Activated CD4-positive, alpha-beta T cell treated with anti-CD3 and anti-CD28 coated beads, Interleukin-2, Interleukin-6, amounts not matched to agents 100 ng/mL and 50 ng/mL, durations not matched to agents 16 hours and 8 hours (primary cell): Measurements from ENCODE around the gene NRL.

Source experiments
- DNase-seq: peaks from one replicate; pipeline ENCODE4 v3.0.0-alpha.2; 2020

NRL gene

DNA sequence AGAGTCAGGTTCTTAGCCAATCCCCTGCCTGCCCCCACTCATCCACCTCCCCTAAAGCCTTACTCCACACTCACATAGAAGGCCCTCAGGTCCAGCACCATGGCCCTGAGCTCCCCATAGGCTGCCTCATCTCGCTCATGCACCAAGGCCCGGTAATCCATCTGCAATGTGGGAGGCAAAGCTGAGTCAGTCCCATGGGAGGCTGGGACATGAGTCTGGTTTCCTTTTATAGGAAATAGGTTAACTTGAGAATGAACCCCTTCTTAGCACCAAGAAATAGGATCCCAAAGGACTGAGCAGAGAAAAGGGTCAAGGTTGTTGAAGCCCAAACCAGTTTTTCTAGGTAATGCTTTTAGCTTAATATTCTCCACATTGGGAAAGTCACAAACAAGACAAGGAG, 28.8 kb upstream of the NRL start:
- DNase-seq, result no peak

DNA sequence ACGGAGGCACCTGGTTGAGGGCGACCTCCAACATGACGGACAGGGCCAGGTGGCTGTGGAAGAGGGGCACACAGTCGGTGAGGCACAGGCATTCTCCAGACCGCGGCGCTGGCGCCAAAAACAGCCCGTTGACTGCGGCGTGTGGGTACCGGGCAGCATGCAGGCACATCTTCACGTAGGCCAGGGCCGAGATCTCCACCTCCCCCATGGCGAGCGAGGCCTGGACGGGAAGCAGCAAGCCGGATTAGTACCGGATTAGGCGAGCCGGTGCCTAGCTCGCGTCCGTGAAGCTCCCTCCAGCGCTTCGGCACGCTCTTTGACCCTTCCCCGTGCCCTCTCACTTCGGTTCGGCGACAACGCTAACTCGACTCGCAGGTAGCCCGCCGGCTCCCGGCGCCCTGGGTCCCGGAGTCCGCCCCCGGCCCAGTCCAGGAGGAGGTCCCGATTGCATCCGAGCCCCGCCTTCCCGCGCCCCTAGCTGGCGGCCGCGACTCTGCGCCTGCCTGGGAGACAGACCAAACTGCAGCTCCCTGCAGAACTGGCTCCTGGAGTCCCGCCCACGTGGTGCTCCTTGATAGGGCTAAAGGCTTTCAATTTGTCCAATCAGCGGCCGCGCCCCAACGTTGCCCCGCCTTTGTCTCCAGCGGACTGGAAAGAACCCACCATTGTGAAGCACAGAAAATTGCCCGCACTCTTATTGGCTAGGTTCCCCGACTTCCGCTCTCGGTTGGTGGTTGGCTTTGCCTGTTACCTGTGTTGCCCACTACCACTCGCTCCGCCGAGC, 26.5 kb upstream of the NRL start, which contains the start of gene EMC9:
Gene EMC9, minus strand, starts transcription at position 495 of the 784 bp plus-strand sequence. Its CDS starts 287 bp downstream, at position 208.
- DNase-seq, result peak; percentile 100

DNA sequence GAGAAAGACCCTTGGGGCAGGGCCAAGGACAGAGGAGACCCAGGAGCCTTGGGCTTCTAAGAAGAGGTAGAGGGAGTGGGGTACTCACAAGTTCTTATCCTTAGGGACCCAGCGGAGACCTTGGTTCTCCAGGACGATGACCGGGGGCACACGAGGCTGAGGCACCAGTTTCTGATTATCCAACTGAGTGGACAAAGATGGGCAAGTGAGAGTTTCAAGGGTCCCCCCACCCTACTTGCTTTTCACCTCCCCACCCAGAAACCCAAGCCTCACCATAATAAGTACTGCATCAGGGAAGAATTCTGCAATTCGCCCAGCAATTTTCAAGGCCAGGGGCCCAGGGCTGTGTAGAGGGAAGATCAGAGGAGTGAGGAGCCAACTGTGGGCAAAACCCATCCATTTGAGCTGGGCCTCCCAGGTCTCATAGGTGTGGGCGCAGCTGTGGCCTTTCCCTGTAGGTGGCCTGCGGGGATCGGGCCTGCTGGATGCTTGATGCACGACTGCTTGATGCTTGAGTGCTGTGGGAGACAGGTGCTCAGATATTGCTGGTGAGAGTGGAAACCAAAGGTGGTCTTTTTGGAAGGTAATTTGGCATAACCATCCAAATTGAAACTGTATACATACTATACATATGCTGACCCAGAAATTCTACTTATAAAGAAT, 24.7 kb upstream of the NRL start:
- DNase-seq, result peak; percentile 49

DNA sequence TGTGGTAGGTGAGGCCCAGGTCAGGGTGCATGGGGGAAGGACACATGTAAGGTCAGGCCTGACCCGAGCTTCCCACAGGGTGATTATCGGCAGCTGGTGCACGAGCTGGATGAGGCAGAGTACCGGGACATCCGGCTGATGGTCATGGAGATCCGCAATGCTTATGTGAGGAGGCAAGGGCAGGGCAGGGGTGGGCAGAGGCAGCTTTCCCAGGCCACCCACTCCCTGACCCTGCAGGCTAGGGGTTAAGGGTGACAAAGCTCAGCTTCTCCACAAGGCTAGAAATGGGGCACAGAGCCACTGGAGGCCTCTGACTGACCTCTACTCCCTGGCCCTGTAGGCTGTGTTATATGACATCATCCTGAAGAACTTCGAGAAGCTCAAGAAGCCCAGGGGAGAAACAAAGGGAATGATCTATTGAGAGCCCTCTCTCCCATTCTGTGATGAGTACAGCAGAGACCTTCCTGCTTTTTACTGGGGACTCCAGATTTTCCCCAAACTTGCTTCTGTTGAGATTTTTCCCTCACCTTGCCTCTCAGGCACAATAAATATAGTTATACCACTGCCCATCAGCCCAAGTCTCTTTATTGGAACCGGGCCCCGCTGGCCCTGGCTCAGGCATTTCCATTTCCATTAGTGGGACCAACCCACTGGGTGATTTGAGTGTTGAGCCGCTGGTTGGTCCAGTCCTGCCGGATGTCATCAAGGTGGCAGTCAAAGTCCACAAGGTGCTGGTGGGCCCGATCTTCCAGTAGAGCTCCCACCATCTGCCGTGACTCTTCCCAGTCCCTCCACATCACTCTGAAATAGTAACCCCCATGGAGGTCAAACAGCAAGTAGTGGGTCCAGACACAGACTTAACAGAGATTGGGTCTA, 23.9 kb upstream of the NRL start:
- no peak for DNase-seq

DNA sequence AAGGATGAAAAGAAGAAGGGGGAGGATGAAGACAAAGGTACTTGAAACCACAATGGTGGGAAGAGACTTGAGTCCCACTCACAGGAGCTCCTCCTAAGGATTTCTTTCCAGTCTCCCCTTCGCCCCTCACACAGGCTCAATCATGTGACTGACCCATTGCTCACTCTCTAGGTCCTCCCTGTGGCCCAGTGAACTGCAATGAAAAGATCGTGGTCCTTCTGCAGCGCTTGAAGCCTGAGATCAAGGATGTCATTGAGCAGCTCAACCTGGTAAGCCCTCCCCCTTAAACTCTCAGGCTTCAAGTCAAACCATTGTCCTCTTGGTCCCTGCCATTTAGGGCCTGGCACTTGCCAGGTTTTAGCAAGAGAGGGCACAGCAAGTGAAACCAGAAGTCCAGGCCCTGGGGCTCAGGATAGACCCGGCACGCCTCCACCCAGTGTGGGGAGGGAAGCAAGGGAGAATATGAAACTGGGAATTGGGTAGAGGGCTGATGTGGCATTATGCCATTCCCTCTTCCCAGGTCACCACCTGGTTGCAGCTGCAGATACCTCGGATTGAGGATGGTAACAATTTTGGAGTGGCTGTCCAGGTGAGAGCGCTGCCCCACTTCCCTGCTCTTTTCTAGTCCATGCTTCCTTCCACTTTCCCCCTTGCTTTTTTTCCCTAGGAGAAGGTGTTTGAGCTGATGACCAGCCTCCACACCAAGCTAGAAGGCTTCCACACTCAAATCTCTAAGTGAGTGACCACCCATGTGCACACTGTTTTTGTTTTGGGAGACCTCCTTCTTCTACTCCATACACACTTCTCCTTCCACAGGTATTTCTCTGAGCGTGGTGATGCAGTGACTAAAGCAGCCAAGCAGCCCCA, 23.0 kb upstream of the NRL start:
- no peak for DNase-seq

DNA sequence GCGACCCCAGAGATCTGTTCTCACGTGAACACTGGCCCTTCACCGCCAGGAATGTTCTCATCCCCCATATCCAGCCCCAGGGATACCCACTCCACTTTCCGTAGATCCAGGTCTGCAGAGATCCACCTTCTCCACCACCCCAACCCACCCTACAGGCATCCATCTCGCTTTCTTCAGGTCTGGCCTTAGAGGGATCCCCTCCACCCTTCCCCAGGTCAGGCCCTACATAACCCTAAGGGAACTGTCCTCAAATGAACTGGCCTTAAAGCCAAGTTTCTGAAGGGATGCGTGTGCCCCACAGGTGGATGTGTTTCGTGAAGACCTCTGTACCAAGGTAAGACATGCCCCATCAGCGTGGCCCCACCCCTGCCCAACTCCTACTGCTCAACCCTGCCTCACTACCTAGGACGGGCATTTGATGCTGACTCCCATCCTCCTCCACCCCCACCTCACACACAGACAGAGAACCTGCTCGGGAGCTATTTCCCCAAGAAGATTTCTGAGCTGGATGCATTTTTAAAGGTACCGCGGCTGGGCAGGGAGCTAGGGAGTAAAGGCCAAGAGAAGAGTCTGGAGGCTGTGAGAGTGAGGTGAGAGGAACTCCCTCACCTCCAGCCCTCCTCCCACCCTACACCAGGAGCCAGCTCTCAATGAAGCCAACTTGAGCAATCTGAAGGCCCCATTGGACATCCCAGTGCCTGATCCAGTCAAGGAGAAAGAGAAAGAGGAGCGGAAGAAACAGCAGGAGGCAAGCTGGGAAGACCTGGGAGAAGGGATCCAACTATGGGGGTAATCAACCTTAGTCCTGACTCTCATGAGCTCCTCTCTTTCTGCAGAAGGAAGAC, 22.2 kb upstream of the NRL start:
- peak; percentile 33 for DNase-seq

DNA sequence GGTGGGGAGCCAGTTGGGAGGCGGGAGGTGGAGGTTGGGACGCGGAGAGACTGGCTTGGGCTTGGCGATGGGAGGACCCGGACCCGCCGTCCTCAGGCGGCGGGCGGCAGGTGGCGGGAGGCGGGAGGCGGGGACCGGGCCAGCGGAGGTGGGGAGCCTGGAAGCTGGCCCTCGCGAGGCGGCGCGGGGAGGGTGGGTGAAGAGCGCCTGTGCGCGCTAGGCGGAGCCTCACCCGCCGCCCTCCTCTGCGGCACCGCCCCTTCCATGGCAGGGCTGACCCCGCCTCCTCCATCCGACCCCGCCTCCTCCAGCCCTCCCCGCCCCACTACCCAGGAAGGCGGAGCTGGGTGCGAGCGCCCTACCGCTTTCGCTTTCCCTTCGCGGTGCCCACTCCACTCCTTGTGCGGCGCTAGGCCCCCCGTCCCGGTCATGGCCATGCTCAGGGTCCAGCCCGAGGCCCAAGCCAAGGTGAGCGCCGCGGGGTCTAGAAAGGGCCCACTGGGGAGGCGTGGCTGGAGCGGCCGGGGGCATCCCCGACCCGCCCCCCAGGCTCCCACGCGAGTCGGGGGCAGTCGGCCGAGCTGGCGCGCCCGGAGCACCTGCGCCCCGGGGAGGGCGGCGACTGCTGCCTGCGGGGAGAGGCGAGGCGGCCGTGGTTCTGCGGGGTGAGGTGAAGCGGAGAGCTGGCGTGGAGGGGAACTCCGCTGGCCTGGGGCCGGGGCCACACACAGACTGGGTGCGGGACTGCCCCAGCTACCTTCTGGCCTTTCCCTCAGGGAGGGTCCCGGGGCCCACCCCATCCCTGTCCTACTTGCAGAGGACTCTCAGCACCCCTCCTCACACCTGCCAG, 21.3 kb upstream of the NRL start, which contains the start of gene PSME1:
Gene PSME1, plus strand, starts transcription at position 361 of the 850 bp plus-strand sequence. Its CDS starts 69 bp downstream, at position 430.
- DNase-seq, result peak; percentile 96

DNA sequence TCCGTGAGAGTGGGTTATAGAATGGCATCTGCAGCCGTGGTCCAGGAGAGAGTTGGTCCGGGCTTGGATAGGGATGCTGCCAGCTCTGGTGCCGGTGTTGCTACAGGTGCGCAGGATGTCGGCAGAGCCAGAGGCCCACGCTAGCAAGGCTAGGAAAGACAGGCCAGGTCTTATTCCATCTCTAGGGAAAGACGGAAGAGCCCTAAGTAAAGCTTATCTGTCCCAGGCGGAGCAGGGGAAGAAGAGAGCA, 20.8 kb upstream of the NRL start:
- no peak for DNase-seq

DNA sequence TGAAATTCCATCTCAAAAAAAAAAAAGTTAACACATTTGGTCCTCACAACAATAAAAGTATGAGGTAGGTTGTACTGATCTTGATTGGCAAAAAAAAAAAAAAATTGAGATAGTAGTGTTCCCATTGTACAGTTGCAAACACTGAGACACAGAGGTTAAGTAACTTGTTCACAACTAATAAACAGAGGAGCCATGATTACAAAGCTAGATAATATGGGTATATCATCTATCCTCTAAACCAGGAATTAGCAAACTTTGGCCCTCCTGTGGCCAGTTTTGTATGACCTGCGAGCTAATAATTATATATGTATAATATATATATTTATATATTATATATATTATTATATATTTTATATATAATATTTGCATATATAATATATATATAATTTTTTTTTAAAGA, 19.0 kb upstream of the NRL start:
- DNase-seq, result no peak

DNA sequence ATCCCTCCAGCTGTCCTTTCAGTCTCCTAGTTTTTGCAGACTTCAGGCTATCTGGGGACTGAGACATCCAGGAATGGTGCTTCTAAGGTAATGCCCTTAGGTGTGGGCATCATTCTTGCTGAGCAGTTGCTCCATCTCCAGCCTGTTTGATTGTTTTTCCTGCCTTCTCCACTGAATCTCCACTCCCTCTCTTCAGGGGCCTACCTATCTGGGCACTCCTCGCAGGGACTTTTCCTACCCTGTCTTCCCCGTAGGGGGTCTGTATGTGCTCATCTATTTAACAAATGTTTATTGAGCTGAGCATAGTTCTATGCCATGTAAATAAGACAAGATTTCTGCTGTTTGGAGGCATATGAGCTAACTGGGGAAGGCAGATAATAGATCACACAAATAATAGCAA, 18.2 kb upstream of the NRL start:
- DNase-seq, result no peak

DNA sequence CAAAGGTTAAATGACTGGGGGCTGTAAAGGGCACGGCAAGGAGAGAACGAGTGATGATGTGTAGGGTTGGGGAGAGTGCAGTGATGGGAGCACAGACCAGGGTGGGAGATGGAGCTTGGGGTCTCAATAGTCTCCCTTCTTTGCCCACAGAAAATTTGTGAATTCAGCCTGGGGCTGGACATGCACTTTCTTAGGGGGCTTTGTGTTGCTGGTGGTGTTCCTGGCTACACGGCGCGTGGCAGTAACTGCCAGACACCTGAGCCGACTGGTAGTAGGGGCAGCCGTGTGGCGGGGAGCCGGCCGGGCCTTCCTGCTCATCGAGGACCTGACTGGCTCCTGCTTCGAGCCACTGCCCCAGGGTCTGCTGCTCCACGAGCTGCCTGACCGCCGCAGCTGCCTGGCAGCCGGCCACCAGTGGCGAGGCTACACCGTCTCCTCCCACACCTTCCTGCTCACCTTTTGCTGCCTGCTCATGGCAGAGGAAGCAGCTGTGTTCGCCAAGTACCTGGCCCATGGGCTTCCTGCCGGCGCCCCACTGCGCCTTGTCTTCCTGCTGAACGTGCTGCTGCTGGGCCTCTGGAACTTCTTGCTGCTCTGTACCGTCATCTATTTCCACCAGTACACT, 17.4 kb upstream of the NRL start:
- no peak for DNase-seq

DNA sequence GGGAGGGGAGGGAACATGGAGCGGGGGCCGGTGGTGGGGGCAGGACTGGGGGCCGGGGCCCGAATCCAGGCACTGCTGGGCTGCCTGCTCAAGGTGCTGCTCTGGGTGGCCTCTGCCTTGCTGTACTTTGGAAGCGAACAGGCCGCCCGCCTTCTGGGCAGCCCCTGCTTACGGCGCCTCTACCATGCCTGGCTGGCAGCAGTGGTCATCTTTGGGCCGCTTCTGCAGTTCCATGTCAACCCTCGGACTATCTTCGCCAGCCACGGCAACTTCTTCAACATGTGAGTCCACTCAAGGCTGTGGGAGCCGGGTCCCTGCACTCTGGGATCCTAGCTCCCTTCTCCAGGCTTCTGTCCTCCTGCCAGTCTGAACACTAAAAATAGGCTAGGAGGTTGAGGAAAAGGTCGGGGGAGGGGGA, 16.8 kb upstream of the NRL start:
- DNase-seq, result no peak

DNA sequence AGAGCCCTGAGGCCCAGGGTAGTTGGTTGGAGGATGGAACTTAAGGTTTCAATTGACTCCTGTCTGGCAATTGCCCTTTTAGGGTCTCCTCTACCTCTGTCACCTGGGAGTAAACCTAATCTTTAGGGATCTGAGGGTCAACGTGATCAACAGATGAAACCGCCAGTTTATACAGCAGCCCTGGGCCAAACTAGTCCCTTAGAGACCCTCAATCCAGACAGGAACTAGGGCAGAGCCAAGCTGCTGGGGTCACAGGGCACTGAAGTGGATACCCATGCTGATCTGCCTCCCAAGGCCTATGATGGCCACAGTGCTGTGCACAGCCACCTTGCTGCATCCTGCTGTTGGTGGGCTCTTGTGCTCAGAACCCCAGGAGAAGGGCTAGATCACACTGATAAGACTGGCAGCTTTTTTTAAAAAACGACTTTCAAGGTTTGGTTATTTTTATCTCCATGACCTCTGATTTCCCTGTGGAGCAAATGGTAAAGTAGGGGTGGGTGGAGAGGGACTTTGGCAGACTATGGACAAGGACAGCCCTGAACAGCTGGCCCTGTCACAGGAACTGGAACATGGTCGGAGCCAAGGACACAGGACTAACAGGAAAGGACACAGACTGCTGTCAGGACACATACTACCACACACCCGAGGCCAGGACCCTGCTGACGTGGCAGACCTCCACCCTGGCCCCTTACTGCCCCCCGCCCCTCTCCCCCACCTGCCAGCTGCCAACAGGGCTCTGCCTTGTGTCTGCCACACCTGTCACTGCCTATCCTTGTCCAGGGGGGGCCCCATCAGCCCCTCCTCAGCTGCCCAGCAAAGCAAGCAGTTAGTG, 16.2 kb upstream of the NRL start:
- no peak for DNase-seq

DNA sequence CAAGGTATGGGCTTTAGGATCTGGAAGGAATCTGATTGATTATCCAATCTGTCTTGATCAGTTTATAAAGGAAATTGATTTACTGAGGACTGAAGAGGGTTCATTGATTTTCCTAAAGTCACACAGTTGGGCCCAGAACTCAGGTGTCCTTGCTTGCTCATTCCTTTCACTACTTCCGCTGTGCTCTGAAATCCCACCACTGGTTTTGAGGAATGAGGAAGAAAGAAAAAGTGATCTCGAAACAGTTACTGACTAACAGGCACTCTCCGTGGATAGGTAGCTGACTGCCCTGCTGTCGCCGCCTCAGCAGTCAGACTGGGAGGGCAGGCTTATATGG, 15.6 kb upstream of the NRL start, which contains the start of gene FITM1:
Gene FITM1, plus strand, starts transcription at position 280 of the 337 bp plus-strand sequence. CDS start 905 bp downstream, outside the sequence.
- DNase-seq, result no peak

DNA sequence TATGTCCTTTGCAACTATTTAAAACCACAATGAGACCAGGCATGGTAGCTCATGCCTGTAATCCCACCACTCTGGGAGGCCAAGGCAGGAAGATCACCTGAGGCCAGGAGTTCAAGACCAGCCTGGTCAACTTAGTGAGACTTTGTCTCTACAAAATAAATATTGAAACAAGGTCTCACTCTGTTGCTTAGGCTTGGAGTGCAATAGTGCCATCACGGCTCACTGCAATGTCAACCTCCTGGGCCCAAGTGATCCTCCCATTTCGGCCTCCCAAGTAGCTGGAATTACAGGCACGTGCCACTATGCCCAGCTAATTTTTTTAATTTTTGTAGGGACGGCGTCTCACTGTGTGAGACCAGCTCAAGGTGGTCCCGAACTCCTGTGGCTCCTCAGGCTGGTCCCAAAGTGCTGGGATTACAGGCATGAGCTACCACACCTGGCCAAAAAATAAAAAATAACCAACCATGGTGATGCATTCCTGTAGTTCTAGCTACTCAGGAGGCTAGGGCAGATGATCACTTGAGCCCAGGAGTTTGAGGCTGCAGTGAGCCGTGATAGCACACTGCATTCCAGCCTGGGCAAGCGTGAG, 14.8 kb upstream of the NRL start:
- DNase-seq, result no peak

DNA sequence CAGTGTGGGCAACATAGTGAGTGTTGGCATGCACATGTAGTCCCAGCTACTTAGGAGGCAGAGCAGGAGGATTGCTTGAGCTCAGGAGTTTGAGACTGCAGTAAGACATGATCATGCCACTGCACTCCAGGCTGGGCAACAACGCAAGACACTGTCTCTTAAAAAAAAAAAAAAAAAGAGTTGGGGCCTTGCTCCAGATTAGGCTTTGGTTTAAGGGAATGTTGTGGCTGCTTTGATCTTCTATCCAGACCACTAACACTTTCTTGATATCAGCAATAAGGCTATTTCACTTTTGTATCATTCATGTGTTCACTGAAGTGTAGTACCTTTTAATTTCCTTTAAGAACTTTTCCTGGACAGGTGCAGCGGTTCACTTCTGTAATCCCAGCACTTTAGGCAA, 12.9 kb upstream of the NRL start:
- DNase-seq, result no peak

DNA sequence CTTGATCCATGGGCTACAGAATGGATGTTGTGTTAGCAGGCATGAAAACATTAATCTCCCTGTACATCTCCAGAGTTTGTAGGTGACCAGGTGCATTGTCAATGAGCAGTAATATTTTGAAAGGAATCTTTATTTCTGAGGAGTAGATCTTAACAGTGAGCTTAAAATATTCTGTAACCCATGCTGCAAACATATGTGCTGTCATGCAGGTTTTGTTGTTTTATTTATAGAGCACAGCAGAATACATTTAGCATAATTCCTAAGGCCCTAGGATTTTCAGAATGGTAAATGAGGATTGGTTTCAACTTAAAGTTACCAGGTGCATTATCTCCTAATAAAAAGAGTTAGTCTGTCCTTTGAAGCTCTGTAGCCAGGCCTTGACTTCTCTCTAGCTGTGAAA, 12.2 kb upstream of the NRL start:
- DNase-seq, result no peak
